Stomach (tissue), 4 donors: Measurements from ENCODE around the gene PPP2R5C.

Source experiments
- EP300 ChIP-seq: sonication (generic); formaldehyde crosslinking; IDR thresholded peaks from one replicate; pipeline ENCODE4 v1.6.1; 2017; ENCODE audit warnings: antibody characterized with exemption
- POLR2A ChIP-seq, 4 donors: fragments of 450-650 bp; IDR thresholded peaks; one replicate each; pipeline ENCODE4 v1.6.1; 2016; ENCODE audit warnings: antibody characterized with exemption in 4 of 4, control low read depth in 2 of 4, mild to moderate bottlenecking in 1 of 4, moderate library complexity in 1 of 4
- POLR2AphosphoS5 ChIP-seq, 3 donors: sonication (generic); formaldehyde crosslinking; IDR thresholded peaks; one replicate each; pipeline ENCODE4 v1.6.1; 2016; ENCODE audit warnings: antibody characterized with exemption in 3 of 3
- TF ChIP-seq, protein P1 (sequence below), 7 experiments: fragments of 450-650 bp in 4 of 7; fragments of 200-600 bp in 3 of 7; sonication (generic) in 3 of 7; IDR thresholded peaks; one replicate each; pipeline ENCODE4 v1.5.1; 2016 to 2019; ENCODE audit warnings: antibody characterized with exemption in 7 of 7, control low read depth in 2 of 7, mild to moderate bottlenecking in 1 of 7

- TF ChIP-seq, protein P1, sequence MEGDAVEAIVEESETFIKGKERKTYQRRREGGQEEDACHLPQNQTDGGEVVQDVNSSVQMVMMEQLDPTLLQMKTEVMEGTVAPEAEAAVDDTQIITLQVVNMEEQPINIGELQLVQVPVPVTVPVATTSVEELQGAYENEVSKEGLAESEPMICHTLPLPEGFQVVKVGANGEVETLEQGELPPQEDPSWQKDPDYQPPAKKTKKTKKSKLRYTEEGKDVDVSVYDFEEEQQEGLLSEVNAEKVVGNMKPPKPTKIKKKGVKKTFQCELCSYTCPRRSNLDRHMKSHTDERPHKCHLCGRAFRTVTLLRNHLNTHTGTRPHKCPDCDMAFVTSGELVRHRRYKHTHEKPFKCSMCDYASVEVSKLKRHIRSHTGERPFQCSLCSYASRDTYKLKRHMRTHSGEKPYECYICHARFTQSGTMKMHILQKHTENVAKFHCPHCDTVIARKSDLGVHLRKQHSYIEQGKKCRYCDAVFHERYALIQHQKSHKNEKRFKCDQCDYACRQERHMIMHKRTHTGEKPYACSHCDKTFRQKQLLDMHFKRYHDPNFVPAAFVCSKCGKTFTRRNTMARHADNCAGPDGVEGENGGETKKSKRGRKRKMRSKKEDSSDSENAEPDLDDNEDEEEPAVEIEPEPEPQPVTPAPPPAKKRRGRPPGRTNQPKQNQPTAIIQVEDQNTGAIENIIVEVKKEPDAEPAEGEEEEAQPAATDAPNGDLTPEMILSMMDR (IDR thresholded peaks at IDR 0.05) = no peak
- TF ChIP-seq EP300 = no peak
- no peak for TF ChIP-seq POLR2A (IDR thresholded peaks at IDR 0.05)
- TF ChIP-seq POLR2AphosphoS5 (IDR thresholded peaks at IDR 0.05) = no peak
Measured at GRCh38 chr14:101862177-101862576, 100.7 kb downstream of the PPP2R5C start.
